Common myeloid progenitor, CD34-positive (primary cell): ENCODE data around the gene DLG3.

Experiments
- CTCF ChIA-PET: fragments of 350-600 bp; sonication (Branson Sonifier 250); formaldehyde crosslinking; loops from one replicate; lab custom pipeline; 2021; ENCODE audit warnings: antibody characterized with exemption; lab: Charles Lee
- POLR2A ChIA-PET: fragments of 350-600 bp; sonication (Branson Sonifier 250); formaldehyde crosslinking; loops from one replicate; lab custom pipeline; 2021; ENCODE audit warnings: antibody characterized with exemption; lab: Charles Lee
- DNase-seq, 3 donors: peaks; one replicate each; pipeline versions ENCODE4 v3.0.0 to v3.0.0-alpha.2; 2013
- H3K27ac ChIP-seq, 2 experiments: 1 replicate in 1 of 2; 2 replicates in 1 of 2; pipeline ENCODE4 v1.7.0; 2013; ENCODE audit warnings: inconsistent platforms in 2 of 2, low read length in 2 of 2, mild to moderate bottlenecking in 2 of 2, low read depth in 1 of 2, moderate library complexity in 1 of 2; ENCODE audit not compliant: severe bottlenecking in 2 of 2, insufficient read depth in 1 of 2, poor library complexity in 1 of 2
- H3K27me3 ChIP-seq, 5 experiments: replicated peaks in 2 of 5; 1 replicate in 3 of 5; 2 replicates in 2 of 5; pipeline versions ENCODE4 v1.6.1 to v1.7.0; 2013; ENCODE audit warnings: low read length in 4 of 5, mild to moderate bottlenecking in 2 of 5, moderate library complexity in 2 of 5, inconsistent platforms in 1 of 5; ENCODE audit not compliant: insufficient read depth in 5 of 5, control insufficient read depth in 4 of 5
- H3K36me3 ChIP-seq, 4 experiments: 1 replicate in 2 of 4; 2 replicates in 2 of 4; pipeline versions ENCODE4 v1.6.1 to v1.7.0; 2013; ENCODE audit warnings: low read length in 3 of 4, control low read depth in 1 of 4, mild to moderate bottlenecking in 1 of 4; ENCODE audit not compliant: control insufficient read depth in 4 of 4, insufficient read depth in 4 of 4
- H3K4me1 ChIP-seq, 4 experiments: 1 replicate in 3 of 4; 2 replicates in 1 of 4; pipeline versions ENCODE4 v1.6.1 to v1.7.1; 2013; ENCODE audit warnings: low read length in 3 of 4, mild to moderate bottlenecking in 3 of 4, control low read depth in 1 of 4, inconsistent platforms in 1 of 4, moderate library complexity in 1 of 4; ENCODE audit not compliant: control insufficient read depth in 4 of 4, insufficient read depth in 4 of 4; ENCODE audit errors: control extremely low read depth in 1 of 4
- H3K4me3 ChIP-seq, 7 experiments: 1 replicate in 4 of 7; 2 replicates in 3 of 7; pipeline versions ENCODE4 v1.5.1 to v1.7.0; 2013; ENCODE audit warnings: mild to moderate bottlenecking in 7 of 7, low read length in 6 of 7, moderate library complexity in 6 of 7, inconsistent platforms in 2 of 7, low read depth in 2 of 7, control low read depth in 1 of 7; ENCODE audit not compliant: insufficient read depth in 4 of 7, control insufficient read depth in 1 of 7; ENCODE audit errors: extremely low read depth in 1 of 7
- H3K9me3 ChIP-seq, 5 experiments: 1 replicate in 4 of 5; 2 replicates in 1 of 5; pipeline versions ENCODE4 v1.6.1 to v1.7.1; 2013; ENCODE audit warnings: low read length in 4 of 5, mild to moderate bottlenecking in 2 of 5, inconsistent platforms in 1 of 5, low read depth in 1 of 5, moderate library complexity in 1 of 5; ENCODE audit not compliant: control insufficient read depth in 4 of 5, insufficient read depth in 2 of 5; ENCODE audit errors: control extremely low read depth in 1 of 5
- WGBS: methylation state at CpG from one replicate; pipeline ENCODE4 v1.1.5; 2013; ENCODE audit not compliant: insufficient coverage; 5-methylcytosine and 5-hydroxymethylcytosine counted together

Gene DLG3

DNA sequence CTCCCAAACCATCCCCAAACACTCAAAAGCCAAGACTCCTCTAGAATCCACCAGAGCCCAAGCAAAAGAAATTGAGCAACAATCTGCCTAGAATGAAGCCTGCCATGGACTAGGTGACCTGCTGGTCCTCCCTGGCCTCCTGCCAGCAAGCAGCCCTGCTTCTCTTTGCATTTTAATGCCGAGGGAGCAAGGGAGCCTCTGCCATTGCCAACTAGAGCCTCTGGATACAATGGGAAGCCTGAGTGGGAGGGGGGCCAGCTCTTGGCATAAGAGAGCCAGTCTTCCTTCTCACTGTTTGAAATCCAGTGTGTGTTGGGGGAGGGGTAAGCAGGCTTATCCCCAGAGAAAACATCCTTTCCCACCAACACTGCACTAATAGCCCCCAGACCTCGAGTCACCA is 23.0 kb upstream of the DLG3 start:
- ChIA-PET POLR2A (no interaction called here), CTCF (no interaction called here)
- peaks cover 0 to 22% (median 5%) of the 10 kb centered on the region in 4 experiments for H3K36me3 ChIP-seq
- no peak overlapping the region for H3K27ac ChIP-seq
- no peak for DNase-seq
- no CpG with 5 or more reads among the region's 2 CpGs for WGBS
- H3K9me3 ChIP-seq, result no peaks in the 10 kb centered on the region
- H3K4me3 ChIP-seq, result no peak overlapping the region
- peaks cover 0 to 13% (median 0%) of the 10 kb centered on the region in 5 experiments for H3K27me3 ChIP-seq
- H3K4me1 ChIP-seq, result peaks cover 0 to 2% (median 0%) of the 10 kb centered on the region in 4 experiments

DNA sequence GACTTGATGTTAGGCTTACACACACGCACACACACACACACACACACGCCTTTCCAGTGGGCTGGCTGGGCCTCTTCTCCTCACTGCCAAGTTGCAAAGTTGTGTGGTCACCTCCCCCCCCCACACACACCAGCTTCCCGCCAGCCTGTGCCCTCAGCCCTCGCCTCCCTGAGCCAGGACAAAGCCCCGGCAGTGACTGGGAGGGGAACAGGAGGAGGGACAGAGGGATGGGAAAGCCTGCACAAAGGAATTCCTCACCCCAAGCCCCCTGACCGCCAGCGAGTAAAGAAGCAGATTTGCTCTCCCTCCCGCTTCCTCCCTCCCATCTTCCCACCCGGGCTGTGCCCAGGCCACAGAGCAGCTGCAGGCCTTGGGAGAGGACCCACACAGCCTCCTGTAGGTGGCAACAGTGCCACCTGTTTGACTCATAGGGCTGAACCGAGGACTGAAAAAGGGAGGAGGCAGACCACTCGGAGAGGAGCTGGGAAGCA is 21.7 kb upstream of the DLG3 start, which contains the start of gene GDPD2:
GDPD2 (plus strand) TSS at position 464 of the 491 bp plus-strand sequence. CDS start 1,671 bp downstream, outside the sequence.
- peak in 2 of 3 donors; percentile 50 to 57 for DNase-seq
- peaks cover 0 to 22% (median 5%) of the 10 kb centered on the region in 4 experiments for H3K36me3 ChIP-seq
- H3K9me3 ChIP-seq, result no peaks in the 10 kb centered on the region
- ChIA-PET POLR2A (no interaction called here), CTCF (interaction anchor here (0.7 to 3.3 kb wide), 6 partner anchors 8 to 535 kb away, joined by 3 to 16 read pairs (median 3); no protein-coding TSS in a partner anchor)
- H3K4me3 ChIP-seq, result no peak within 1 kb of the TSS
- 26% methylated on average over 2 of the region's 11 CpGs for WGBS
- no peak within 1 kb of the TSS for H3K27ac ChIP-seq
- peaks cover 0 to 13% (median 0%) of the 10 kb centered on the region in 5 experiments for H3K27me3 ChIP-seq
- peaks cover 0 to 2% (median 0%) of the 10 kb centered on the region in 4 experiments for H3K4me1 ChIP-seq

DNA sequence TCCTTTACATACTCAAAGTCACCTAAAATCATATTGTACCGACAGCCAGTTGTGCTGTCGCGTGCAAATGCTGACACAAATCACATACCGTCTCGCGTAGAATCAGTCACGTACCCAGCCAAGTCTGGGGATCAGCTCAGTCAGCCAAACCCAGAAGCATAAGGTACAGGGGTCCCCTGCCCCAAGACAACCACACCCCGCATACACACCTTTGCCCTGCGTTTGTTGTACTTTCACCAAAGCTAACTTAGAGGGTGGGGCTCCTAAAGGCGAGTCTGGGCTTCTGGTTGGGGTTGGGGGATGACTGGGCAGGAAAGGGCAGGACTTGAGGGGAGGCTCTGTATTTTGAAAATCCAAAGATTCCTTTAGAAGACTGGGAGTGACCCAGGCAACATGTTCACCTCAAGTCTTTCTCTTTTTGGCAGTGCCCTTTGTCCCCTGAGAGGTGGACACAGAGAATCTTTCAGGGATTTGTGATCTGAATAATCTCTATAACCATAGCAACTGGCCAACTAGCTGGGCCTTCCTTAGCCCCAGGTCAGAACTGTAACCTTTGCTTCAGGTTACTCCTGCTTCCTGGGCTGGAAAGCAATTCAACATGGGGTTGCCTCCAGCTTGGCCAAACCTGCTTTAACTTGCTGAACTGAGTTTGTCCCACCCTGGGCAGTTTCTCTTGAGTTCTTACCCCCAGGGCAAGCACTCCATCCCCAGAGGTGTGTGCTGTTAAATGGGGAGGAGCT is 20.5 kb upstream of the DLG3 start:
- 84% methylated on average over 10 of the region's 10 CpGs for WGBS
- Histone ChIP-seq H3K4me3 (no peak overlapping the region), H3K27ac (no peak overlapping the region), H3K36me3 (peaks cover 0 to 16% (median 3%) of the 10 kb centered on the region in 4 experiments), H3K4me1 (peaks cover 0 to 2% (median 0%) of the 10 kb centered on the region in 4 experiments), H3K27me3 (peaks cover 0 to 13% (median 0%) of the 10 kb centered on the region in 5 experiments), H3K9me3 (no peaks in the 10 kb centered on the region)
- POLR2A ChIA-PET, result no interaction called here
- CTCF ChIA-PET, result interaction anchor here (0.7 to 3.3 kb wide), 5 partner anchors 9 to 130 kb away, joined by 3 to 16 read pairs (median 4); no protein-coding TSS in a partner anchor
- no peak for DNase-seq

DNA sequence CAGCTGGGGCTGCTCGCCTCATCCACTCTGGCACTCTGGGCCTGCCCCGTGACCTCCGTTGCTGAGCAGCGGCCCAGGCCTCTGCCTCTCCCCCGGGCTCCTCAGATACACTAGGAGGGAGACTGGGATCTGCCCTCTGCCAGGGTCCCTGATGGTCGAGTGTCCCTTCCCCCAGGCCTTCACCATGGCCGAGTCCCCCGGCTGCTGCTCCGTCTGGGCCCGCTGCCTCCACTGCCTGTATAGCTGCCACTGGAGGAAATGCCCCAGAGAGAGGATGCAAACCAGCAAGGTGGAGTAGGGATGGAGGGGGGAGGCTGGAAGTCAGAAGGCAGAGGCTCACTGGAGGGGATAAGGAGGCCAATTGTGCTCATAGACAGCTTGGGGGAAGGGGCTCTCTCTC is 19.8 kb upstream of the DLG3 start:
- H3K4me3 ChIP-seq, result no peak overlapping the region
- ChIA-PET POLR2A (no interaction called here), CTCF (interaction anchor here (1.3 to 3.3 kb wide), 2 partner anchors 11 to 129 kb away, joined by 4 to 14 read pairs; no protein-coding TSS in a partner anchor)
- peaks cover 0 to 13% (median 0%) of the 10 kb centered on the region in 5 experiments for H3K27me3 ChIP-seq
- no peaks in the 10 kb centered on the region for H3K9me3 ChIP-seq
- no peak overlapping the region for H3K27ac ChIP-seq
- H3K4me1 ChIP-seq, result peaks cover 0 to 2% (median 0%) of the 10 kb centered on the region in 4 experiments
- no peak for DNase-seq
- H3K36me3 ChIP-seq, result peaks cover 0 to 10% (median 1%) of the 10 kb centered on the region in 4 experiments
- 86% methylated on average over 10 of the region's 10 CpGs for WGBS

DNA sequence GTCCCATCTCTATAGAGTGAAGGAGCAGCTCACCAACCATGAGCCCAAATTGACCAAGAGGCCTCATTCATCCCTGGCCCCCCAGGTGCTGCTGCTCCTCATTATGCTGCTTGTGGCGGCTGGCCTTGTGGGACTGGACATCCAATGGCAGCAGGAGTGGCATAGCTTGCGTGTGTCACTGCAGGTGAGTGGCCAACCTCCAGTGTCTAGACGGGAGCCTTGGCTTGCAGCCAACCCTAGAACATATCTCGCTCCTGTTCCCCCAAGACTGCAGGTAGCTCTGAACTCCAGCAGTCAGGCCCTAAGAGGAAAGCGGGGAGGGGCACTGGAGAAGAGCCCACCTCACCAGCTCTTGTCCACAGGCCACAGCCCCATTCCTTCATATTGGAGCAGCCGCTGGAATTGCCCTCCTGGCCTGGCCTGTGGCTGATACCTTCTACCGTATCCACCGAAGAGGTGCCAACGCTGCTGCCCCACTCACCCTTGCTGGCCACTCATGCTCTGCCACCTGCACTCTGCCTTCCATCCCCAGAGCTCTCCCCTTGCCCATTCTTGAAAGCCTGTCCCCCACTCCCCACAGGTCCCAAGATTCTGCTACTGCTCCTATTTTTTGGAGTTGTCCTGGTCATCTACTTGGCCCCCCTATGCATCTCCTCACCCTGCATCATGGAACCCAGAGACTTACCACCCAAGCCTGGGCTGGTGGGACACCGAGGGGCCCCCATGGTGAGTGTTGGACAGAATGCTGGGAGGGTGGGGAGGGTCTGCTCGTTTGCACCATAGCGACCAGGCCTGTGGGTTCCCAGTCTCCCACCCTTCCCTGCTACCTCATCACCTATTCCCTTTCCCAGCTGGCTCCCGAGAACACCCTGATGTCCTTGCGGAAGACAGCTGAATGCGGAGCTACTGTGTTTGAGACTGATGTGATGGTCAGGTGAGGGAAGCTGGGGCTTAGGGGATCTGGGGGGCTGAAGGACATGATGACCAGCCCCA is 18.1 kb upstream of the DLG3 start:
- peaks cover 0 to 2% (median 0%) of the 10 kb centered on the region in 4 experiments for H3K4me1 ChIP-seq
- no peak overlapping the region for H3K27ac ChIP-seq
- DNase-seq, result no peak
- H3K27me3 ChIP-seq, result peaks cover 0 to 13% (median 0%) of the 10 kb centered on the region in 5 experiments
- ChIA-PET CTCF (interaction anchor here (1.8 kb wide), 1 partner anchor 25 kb away, joined by 4 read pairs; no protein-coding TSS in a partner anchor), POLR2A (interaction anchor here (1.0 kb wide), 1 partner anchor 9 kb away, joined by 3 read pairs; no protein-coding TSS in a partner anchor)
- 95% methylated on average over 8 of the region's 15 CpGs for WGBS
- no peaks in the 10 kb centered on the region for H3K9me3 ChIP-seq
- H3K4me3 ChIP-seq, result no peak overlapping the region
- no peaks in the 10 kb centered on the region for H3K36me3 ChIP-seq

DNA sequence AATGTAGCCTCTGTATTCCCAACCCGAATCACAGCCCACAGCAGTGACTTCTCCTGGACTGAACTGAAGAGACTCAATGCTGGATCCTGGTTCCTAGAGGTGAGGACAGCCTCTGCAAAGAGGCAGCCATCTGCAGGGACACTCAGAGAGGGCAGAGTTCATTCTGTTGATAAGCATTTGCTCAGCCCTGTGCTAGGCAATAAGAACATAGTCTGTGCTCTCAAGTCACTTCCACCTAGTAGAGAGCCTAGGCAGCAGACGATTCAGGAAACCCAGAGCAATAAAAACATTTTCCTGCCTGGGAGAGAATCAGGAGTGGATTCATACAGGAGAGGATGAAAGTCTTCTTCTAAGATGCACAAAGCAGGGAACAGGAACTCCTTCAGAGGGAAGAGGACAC is 17.3 kb upstream of the DLG3 start:
- ChIA-PET CTCF (interaction anchor here (1.8 kb wide), 1 partner anchor 24 kb away, joined by 4 read pairs; no protein-coding TSS in a partner anchor), POLR2A (no interaction called here)
- H3K36me3 ChIP-seq, result no peaks in the 10 kb centered on the region
- H3K4me1 ChIP-seq, result peaks cover 0 to 2% (median 0%) of the 10 kb centered on the region in 4 experiments
- H3K27me3 ChIP-seq, result peaks cover 0 to 13% (median 0%) of the 10 kb centered on the region in 5 experiments
- no peak overlapping the region for H3K4me3 ChIP-seq
- WGBS, result 60% methylated on average over 2 of the region's 2 CpGs
- no peaks in the 10 kb centered on the region for H3K9me3 ChIP-seq
- no peak overlapping the region for H3K27ac ChIP-seq
- DNase-seq, result no peak
